ENCODE data around the gene DEPDC5.

- TF ChIP-seq, protein P1, sequence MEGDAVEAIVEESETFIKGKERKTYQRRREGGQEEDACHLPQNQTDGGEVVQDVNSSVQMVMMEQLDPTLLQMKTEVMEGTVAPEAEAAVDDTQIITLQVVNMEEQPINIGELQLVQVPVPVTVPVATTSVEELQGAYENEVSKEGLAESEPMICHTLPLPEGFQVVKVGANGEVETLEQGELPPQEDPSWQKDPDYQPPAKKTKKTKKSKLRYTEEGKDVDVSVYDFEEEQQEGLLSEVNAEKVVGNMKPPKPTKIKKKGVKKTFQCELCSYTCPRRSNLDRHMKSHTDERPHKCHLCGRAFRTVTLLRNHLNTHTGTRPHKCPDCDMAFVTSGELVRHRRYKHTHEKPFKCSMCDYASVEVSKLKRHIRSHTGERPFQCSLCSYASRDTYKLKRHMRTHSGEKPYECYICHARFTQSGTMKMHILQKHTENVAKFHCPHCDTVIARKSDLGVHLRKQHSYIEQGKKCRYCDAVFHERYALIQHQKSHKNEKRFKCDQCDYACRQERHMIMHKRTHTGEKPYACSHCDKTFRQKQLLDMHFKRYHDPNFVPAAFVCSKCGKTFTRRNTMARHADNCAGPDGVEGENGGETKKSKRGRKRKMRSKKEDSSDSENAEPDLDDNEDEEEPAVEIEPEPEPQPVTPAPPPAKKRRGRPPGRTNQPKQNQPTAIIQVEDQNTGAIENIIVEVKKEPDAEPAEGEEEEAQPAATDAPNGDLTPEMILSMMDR (IDR thresholded peaks at IDR 0.05), result no peak
- TF ChIP-seq EZH2 (IDR thresholded peaks at IDR 0.05) (no peak), EZH2phosphoT487 (IDR thresholded peaks at IDR 0.05) (no peak)
Measured at GRCh38 chr22:31927562-31927961, 173.7 kb downstream of the DEPDC5 start.

All from neural progenitor cell (in vitro differentiated cells).